Breast epithelium (tissue), 4 donors: ENCODE measurements around the gene GPLD1. TPM values are rescaled to one million over a fixed set of nuclear protein-coding genes. Genes with fewer than 3 reads are reported as not detected.

Experiments used
- DNase-seq, 2 donors: peaks; one replicate each; pipeline ENCODE4 v3.0.0-alpha.2; 2019; ENCODE audit warnings: low spot score in 2 of 2
- H3K27ac ChIP-seq, 2 donors: fragments of 200-600 bp; sonication (generic) in 1 of 2; one replicate each; pipeline ENCODE4 v1.5.1; 2016 to 2019; ENCODE audit warnings: mild to moderate bottlenecking in 1 of 2
- H3K27me3 ChIP-seq, 2 donors: fragments of 200-600 bp; sonication (generic) in 1 of 2; one replicate each; pipeline versions ENCODE4 v1.5.1 to v1.6.0; 2017 to 2019; ENCODE audit warnings: control low read depth in 1 of 2, mild to moderate bottlenecking in 1 of 2
- H3K36me3 ChIP-seq: fragments of 200-600 bp; one replicate; pipeline ENCODE4 v1.5.1; 2019
- H3K4me1 ChIP-seq, 2 donors: fragments of 200-600 bp; sonication (generic); one replicate each; pipeline ENCODE4 v1.5.1; 2016 to 2019; ENCODE audit warnings: control low read depth in 1 of 2
- H3K4me3 ChIP-seq, 3 donors: fragments of 200-600 bp; sonication (generic); 1 replicate in 2 of 3; 2 replicates in 1 of 3; pipeline ENCODE4 v1.5.1; 2016 to 2019; ENCODE audit warnings: mild to moderate bottlenecking in 3 of 3, moderate library complexity in 2 of 3
- H3K9me3 ChIP-seq, 2 donors: fragments of 200-600 bp; sonication (generic) in 1 of 2; one replicate each; pipeline ENCODE4 v1.5.1; 2016 to 2019; ENCODE audit warnings: control low read depth in 1 of 2
- CTCF ChIP-seq, 3 donors: fragments of 450-650 bp; IDR thresholded peaks; one replicate each; pipeline ENCODE4 v1.5.1; 2016 to 2017; ENCODE audit warnings: antibody characterized with exemption in 3 of 3, mild to moderate bottlenecking in 3 of 3, moderate library complexity in 3 of 3
- POLR2A ChIP-seq: fragments of 450-650 bp; IDR thresholded peaks from one replicate; pipeline ENCODE4 v1.6.1; 2016; ENCODE audit warnings: antibody characterized with exemption, mild to moderate bottlenecking, moderate library complexity
- POLR2AphosphoS5 ChIP-seq, 3 donors: sonication (generic); formaldehyde crosslinking; IDR thresholded peaks; one replicate each; pipeline ENCODE4 v1.6.1; 2017; ENCODE audit warnings: antibody characterized with exemption in 3 of 3
- intact Hi-C: fragments of 100-400 bp; cut with DNase I; formaldehyde crosslinking; loops from one replicate; pipeline ENCODE4 v1.15.1; 2023; ENCODE audit warnings: low total_unique reads
- total RNA-seq, 3 donors: library from RNA; depleted of rRNA; stranded (reverse); fragments of >200 nt; gene quantifications; one replicate each; pipeline ENCODE4 v1.1.0, GENCODE V29; 2016

GPLD1 gene
- total RNA-seq, 3 donors from 2014 or later, result 1.3 to 7.7 (median 2.5) TPM

GRCh38 chr6:24381476-24382219 lies 107.7 kb downstream of the GPLD1 start:
- Histone ChIP-seq H3K27ac (no peak overlapping the region), H3K4me1 (no peaks in the 10 kb centered on the region), H3K9me3 (no peaks in the 10 kb centered on the region), H3K27me3 (no peaks in the 10 kb centered on the region), H3K36me3 (no peaks in the 10 kb centered on the region), H3K4me3 (no peak overlapping the region)
- TF ChIP-seq POLR2AphosphoS5 (IDR thresholded peaks at IDR 0.05) (no peak), POLR2A (no peak), CTCF (IDR thresholded peaks at IDR 0.05) (no peak)
- no peak for DNase-seq
- intact Hi-C loops, result no loop called here

- no peaks in the 10 kb centered on the region for H3K27me3 ChIP-seq
- intact Hi-C loops, result no loop called here
- H3K9me3 ChIP-seq, result no peaks in the 10 kb centered on the region
- no peak for TF ChIP-seq CTCF (IDR thresholded peaks at IDR 0.05)
- TF ChIP-seq POLR2AphosphoS5 (IDR thresholded peaks at IDR 0.05), result no peak
- TF ChIP-seq POLR2A, result no peak
- DNase-seq, result no peak
- no peaks in the 10 kb centered on the region for H3K36me3 ChIP-seq
- H3K27ac ChIP-seq, result no peak overlapping the region
- H3K4me1 ChIP-seq, result no peaks in the 10 kb centered on the region
- H3K4me3 ChIP-seq, result no peak overlapping the region
Measured at GRCh38 chr6:24378473-24379097, 110.8 kb downstream of the GPLD1 start.

Other genes with a start within 250 kb of the GPLD1 start
- gene DCDC2, start 131.5 kb downstream of the GPLD1 start, total RNA-seq, result 1 to 10 TPM in 2 of 3 donors, not detected in 1; 8.9 to 9.5 TPM
- gene MRS2, start 86.6 kb downstream of the GPLD1 start, total RNA-seq, result 10 to 100 TPM; 20.3 to 34.0 (median 26.7) TPM
- gene ALDH5A1, start 5.4 kb upstream of the GPLD1 start, total RNA-seq, result 1 to 10 TPM; 3.9 to 6.4 (median 6.1) TPM
- gene KIAA0319, start 156.6 kb upstream of the GPLD1 start, total RNA-seq, result under 1 TPM in 2 of 3 donors, not detected in 1; under 0.01 to 0.15 TPM
- 10 to 100 TPM; 31.5 to 40.6 (median 37.2) TPM for gene TDP2, start 177.3 kb upstream of the GPLD1 start, total RNA-seq
- gene ACOT13, start 177.5 kb upstream of the GPLD1 start, total RNA-seq, result 10 to 100 TPM in 1 of 3 donors, 1 to 10 TPM in 2; 6.3 to 12.0 (median 8.2) TPM
- 10 to 100 TPM; 57.0 to 86.1 (median 66.1) TPM for gene C6orf62, start 229.6 kb upstream of the GPLD1 start, total RNA-seq